Measurements from ENCODE around the gene ANGPTL2. TPM values are rescaled to one million over a fixed set of nuclear protein-coding genes. Genes with fewer than 3 reads are reported as not detected.

The ANGPTL2 gene
- total and polyA plus RNA-seq, 2 experiments from 2014 or later: 3.0 to 5.8 TPM

GRCh38 chr9:127129073-127129717, 6.8 kb upstream of the ANGPTL2 start:
- H3K27ac ChIP-seq: no peak overlapping the region

GRCh38 chr9:127128341-127129072, 6.1 kb upstream of the ANGPTL2 start:
- H3K4me3 ChIP-seq: no peak overlapping the region
- no peaks in the 10 kb centered on the region for H3K9me3 ChIP-seq (ENCODE audit: low read depth)
- no peak overlapping the region for H3K27ac ChIP-seq
- peaks cover 26% of the 10 kb centered on the region for H3K4me1 ChIP-seq (ENCODE audit: low read depth)
- H3K27me3 ChIP-seq: no peaks in the 10 kb centered on the region
- TF ChIP-seq, protein P1, sequence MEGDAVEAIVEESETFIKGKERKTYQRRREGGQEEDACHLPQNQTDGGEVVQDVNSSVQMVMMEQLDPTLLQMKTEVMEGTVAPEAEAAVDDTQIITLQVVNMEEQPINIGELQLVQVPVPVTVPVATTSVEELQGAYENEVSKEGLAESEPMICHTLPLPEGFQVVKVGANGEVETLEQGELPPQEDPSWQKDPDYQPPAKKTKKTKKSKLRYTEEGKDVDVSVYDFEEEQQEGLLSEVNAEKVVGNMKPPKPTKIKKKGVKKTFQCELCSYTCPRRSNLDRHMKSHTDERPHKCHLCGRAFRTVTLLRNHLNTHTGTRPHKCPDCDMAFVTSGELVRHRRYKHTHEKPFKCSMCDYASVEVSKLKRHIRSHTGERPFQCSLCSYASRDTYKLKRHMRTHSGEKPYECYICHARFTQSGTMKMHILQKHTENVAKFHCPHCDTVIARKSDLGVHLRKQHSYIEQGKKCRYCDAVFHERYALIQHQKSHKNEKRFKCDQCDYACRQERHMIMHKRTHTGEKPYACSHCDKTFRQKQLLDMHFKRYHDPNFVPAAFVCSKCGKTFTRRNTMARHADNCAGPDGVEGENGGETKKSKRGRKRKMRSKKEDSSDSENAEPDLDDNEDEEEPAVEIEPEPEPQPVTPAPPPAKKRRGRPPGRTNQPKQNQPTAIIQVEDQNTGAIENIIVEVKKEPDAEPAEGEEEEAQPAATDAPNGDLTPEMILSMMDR (IDR thresholded peaks at IDR 0.05; ENCODE audit: low read depth, low read length): no peak
- DNase-seq (ENCODE audit: low read depth in 1 of 2, low spot score in 1 of 2): peak in 1 of 2 donors; percentile 18
- H3K36me3 ChIP-seq: no peaks in the 10 kb centered on the region

More at GRCh38 chr9:127129073-127129717, 6.8 kb upstream of the ANGPTL2 start:
- Histone ChIP-seq H3K27me3 (no peaks in the 10 kb centered on the region), H3K9me3 (ENCODE audit: low read depth) (no peaks in the 10 kb centered on the region), H3K4me1 (ENCODE audit: low read depth) (peaks cover 33% of the 10 kb centered on the region), H3K4me3 (no peak overlapping the region), H3K36me3 (no peaks in the 10 kb centered on the region)
- no peak for DNase-seq (ENCODE audit: low read depth in 1 of 2, low spot score in 1 of 2)
- TF ChIP-seq, protein P1 (IDR thresholded peaks at IDR 0.05; ENCODE audit: low read depth, low read length): no peak

- no peaks in the 10 kb centered on the region for H3K36me3 ChIP-seq
- TF ChIP-seq, protein P1 (IDR thresholded peaks at IDR 0.05; ENCODE audit: low read depth, low read length): no peak
These were observed 4.5 kb upstream of the ANGPTL2 start for GRCh38 chr9:127126971-127127370.

DNA sequence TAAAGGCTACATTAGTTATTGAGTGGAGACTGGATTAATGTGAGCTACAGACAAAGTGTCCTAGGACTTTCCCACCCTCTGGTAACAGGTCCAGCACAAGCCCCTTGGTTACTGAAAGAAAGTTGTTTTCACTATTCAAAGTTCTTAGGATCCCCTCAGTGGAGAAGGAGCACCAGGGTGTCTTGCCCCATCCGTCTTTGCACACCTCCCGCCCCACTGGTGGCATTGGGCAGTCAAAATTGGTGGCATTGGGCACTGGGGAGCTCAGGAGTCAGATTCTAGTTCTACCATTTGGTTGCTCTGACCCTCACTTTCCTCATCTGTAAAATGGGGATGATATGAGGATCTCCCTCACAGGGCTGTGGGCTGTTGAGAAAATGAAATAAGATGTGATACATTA, 2.4 kb upstream of the ANGPTL2 start:
- H3K4me1 ChIP-seq (ENCODE audit: low read depth): peaks cover 11% of the 10 kb centered on the region
- no peak for DNase-seq (ENCODE audit: low read depth in 1 of 2, low spot score in 1 of 2)

More at GRCh38 chr9:127126971-127127370, 4.5 kb upstream of the ANGPTL2 start:
- Histone ChIP-seq H3K9me3 (ENCODE audit: low read depth) (no peaks in the 10 kb centered on the region), H3K27me3 (no peaks in the 10 kb centered on the region), H3K4me1 (ENCODE audit: low read depth) (peaks cover 26% of the 10 kb centered on the region), H3K4me3 (no peak overlapping the region), H3K27ac (no peak overlapping the region)
- DNase-seq (ENCODE audit: low read depth in 1 of 2, low spot score in 1 of 2): no peak

DNA sequence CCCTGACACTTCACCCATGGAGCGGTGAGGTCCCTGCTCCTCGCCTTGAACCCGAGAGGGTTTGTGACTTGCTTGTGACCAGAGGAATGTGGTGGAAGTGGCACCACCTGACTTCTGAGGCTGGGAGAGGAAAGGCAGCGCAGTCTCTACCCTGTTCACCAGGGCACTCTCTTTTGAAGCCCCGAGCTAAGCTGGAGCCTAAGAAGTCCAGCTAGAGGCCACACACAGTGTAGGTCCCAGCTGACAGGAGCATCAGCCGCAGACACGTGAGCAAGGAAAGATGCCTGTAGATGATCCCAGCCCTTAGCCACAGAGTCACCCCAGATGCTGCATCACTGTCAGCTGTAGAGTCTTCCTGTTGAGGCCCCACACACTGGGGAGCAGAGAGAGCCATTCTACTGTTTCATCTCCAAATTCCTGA, 1.7 kb upstream of the ANGPTL2 start:
- Histone ChIP-seq H3K27me3 (no peaks in the 10 kb centered on the region), H3K4me1 (ENCODE audit: low read depth) (peaks cover 5% of the 10 kb centered on the region), H3K9me3 (ENCODE audit: low read depth) (no peaks in the 10 kb centered on the region), H3K36me3 (no peaks in the 10 kb centered on the region), H3K27ac (no peak overlapping the region), H3K4me3 (no peak overlapping the region)
- TF ChIP-seq, protein P1 (IDR thresholded peaks at IDR 0.05; ENCODE audit: low read depth, low read length): no peak
- no peak for DNase-seq (ENCODE audit: low read depth in 1 of 2, low spot score in 1 of 2)

More for the DNA sequence above, 2.4 kb upstream of the ANGPTL2 start:
- Histone ChIP-seq H3K36me3 (no peaks in the 10 kb centered on the region), H3K4me3 (no peak overlapping the region), H3K9me3 (ENCODE audit: low read depth) (no peaks in the 10 kb centered on the region), H3K27ac (no peak overlapping the region), H3K27me3 (no peaks in the 10 kb centered on the region)
- TF ChIP-seq, protein P1 (IDR thresholded peaks at IDR 0.05; ENCODE audit: low read depth, low read length): no peak

Measured in cardiac muscle cell (in vitro differentiated cells and primary cell).